Adrenal gland (tissue), 12 donors: ENCODE results near the gene PARP2. TPM values are rescaled to one million over a fixed set of nuclear protein-coding genes. Genes with fewer than 3 reads are reported as not detected.
"Not testable (repeated sequence)": the region's sequence is repeated elsewhere in the genome, so short reads cannot be mapped to it uniquely, and the experiment has no call there.

Experiments used
- DNase-seq, 7 donors: peaks; one replicate each; pipeline ENCODE4 v3.0.0-alpha.2; 2019 to 2020
- H3K27ac ChIP-seq, 5 donors: fragments of 200-600 bp; sonication (generic) in 4 of 5; 1 replicate in 3 of 5; 2 replicates in 2 of 5; pipeline versions ENCODE4 v1.5.1 to v1.8.0; 2016 to 2020; ENCODE audit warnings: mild to moderate bottlenecking in 1 of 5
- H3K27me3 ChIP-seq: fragments of 200-600 bp; 2 replicates; pipeline ENCODE4 v1.8.0; 2021
- H3K36me3 ChIP-seq, 2 donors: fragments of 200-600 bp; replicated peaks in 1 of 2; 1 replicate in 1 of 2; 2 replicates in 1 of 2; pipeline versions ENCODE4 v1.5.1 to v1.8.0; 2018 to 2022
- H3K4me1 ChIP-seq, 2 donors: fragments of 200-600 bp; replicated peaks in 1 of 2; 1 replicate in 1 of 2; 2 replicates in 1 of 2; pipeline versions ENCODE4 v1.5.1 to v1.8.0; 2018 to 2021
- H3K4me3 ChIP-seq, 4 donors: fragments of 200-600 bp; sonication (generic) in 3 of 4; one replicate each; pipeline ENCODE4 v1.5.1; 2016 to 2018
- H3K9me3 ChIP-seq, 3 donors: fragments of 200-600 bp; sonication (generic) in 1 of 3; replicated peaks in 1 of 3; 1 replicate in 2 of 3; 2 replicates in 1 of 3; pipeline versions ENCODE4 v1.5.1 to v1.8.0; 2016 to 2021
- POLR2A ChIP-seq, 2 donors: fragments of 450-650 bp; IDR thresholded peaks; one replicate each; pipeline ENCODE4 v1.6.1; 2017; ENCODE audit warnings: antibody characterized with exemption in 2 of 2, mild to moderate bottlenecking in 2 of 2, moderate library complexity in 1 of 2
- WGBS, 4 donors: extraction: QIAGEN DNeasy Blood & Tissue Kit in 2 of 4; methylation state at CpG; one replicate each; pipeline versions ENCODE4 v1.1.5 to v1.1.7; 2013 to 2017; 5-methylcytosine and 5-hydroxymethylcytosine counted together
- intact Hi-C, 2 donors: fragments of 100-400 bp; cut with DNase I; formaldehyde crosslinking; loops; one replicate each; pipeline versions ENCODE4 v1.14.1 to v1.15.0; 2022 to 2023
- polyA plus RNA-seq, 3 donors: library from polyadenylated mRNA; stranded (reverse); fragments of 200-250 nt in 2 of 3; fragments of 350-450 nt in 1 of 3; fragmentation: Illumina TruSeq in 1 of 3; extraction: RNeasy Lipid Tissue Mini Kit (QIAGEN cat#74804) in 1 of 3; gene quantifications; one replicate each; pipeline ENCODE4 v1.2.3, GENCODE V29; 2013 to 2014
- total RNA-seq, 9 donors: library from RNA; depleted of rRNA in 4 of 9; stranded (reverse); fragments of >200 nt in 4 of 9; fragments of 120-200 nt in 1 of 9; fragmentation: NEBNext Ultra II Directional in 1 of 9; extraction: Animal tissue kit (Norgen Biotek cat#: 25700) in 1 of 9; gene quantifications; one replicate each; pipeline versions ENCODE4 v1.1.0 to v1.2.4, GENCODE V29; 2013 to 2023
- TF ChIP-seq, protein P1 (sequence below), 6 experiments: fragments of 450-650 bp in 4 of 6; fragments of 200-600 bp in 2 of 6; sonication (generic) in 1 of 6; IDR thresholded peaks; 1 replicate in 5 of 6; 2 replicates in 1 of 6; pipeline versions ENCODE4 v1.5.1 to v1.8.0; 2016 to 2021; ENCODE audit warnings: antibody characterized with exemption in 6 of 6, mild to moderate bottlenecking in 2 of 6, moderate library complexity in 1 of 6
- donor health status: healthy with polysubstance abuse.
- donor health status: Bipolar disorder and iron deficiency.
- donor health status: DM: yes; HTN: yes; CAD: no.
- donor health status: DM: no; HTN: no; CAD: no.
- donor health status: DM: no; HTN: no; CAD: no.
- donor health status: DM: yes; HTN: yes; CAD: no.

The PARP2 gene
- total and polyA plus RNA-seq, 12 donors = 8.5 to 55.2 (median 24.4) TPM

DNA sequence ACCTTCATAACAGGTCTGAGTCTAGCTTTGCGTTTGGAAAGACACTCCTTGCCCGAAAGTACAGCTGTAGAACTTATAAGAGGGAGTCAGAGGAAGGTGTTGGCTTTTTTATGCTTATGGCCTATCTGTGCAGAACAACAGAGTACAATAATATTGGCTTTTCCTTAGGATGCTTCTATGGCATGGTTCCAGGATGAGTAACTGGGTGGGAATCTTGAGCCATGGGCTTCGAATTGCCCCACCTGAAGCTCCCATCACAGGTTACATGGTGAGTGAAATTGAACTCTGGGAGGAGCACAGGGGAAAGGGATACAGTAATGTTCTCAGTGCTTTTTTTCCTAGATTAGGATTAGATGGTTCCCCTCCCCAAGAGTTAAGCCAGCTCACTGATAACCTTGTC is 13.0 kb downstream of the PARP2 start:
- H3K36me3 ChIP-seq = peaks cover 0 to 75% of the 10 kb centered on the region in 2 donors
- TF ChIP-seq, protein P1, sequence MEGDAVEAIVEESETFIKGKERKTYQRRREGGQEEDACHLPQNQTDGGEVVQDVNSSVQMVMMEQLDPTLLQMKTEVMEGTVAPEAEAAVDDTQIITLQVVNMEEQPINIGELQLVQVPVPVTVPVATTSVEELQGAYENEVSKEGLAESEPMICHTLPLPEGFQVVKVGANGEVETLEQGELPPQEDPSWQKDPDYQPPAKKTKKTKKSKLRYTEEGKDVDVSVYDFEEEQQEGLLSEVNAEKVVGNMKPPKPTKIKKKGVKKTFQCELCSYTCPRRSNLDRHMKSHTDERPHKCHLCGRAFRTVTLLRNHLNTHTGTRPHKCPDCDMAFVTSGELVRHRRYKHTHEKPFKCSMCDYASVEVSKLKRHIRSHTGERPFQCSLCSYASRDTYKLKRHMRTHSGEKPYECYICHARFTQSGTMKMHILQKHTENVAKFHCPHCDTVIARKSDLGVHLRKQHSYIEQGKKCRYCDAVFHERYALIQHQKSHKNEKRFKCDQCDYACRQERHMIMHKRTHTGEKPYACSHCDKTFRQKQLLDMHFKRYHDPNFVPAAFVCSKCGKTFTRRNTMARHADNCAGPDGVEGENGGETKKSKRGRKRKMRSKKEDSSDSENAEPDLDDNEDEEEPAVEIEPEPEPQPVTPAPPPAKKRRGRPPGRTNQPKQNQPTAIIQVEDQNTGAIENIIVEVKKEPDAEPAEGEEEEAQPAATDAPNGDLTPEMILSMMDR (IDR thresholded peaks at IDR 0.05) = no peak
- TF ChIP-seq POLR2A (IDR thresholded peaks at IDR 0.05) = no peak
- no peaks in the 10 kb centered on the region for H3K4me1 ChIP-seq
- H3K27ac ChIP-seq = no peak overlapping the region
- H3K27me3 ChIP-seq = no peaks in the 10 kb centered on the region
- 75 to 93% (median 81%) methylated on average over 3 of the region's 3 CpGs for WGBS, 4 donors
- H3K9me3 ChIP-seq = no peaks in the 10 kb centered on the region
- no peak overlapping the region for H3K4me3 ChIP-seq
- intact Hi-C loops = loop anchor here in 1 of 2 donors (10.0 kb wide), 1 partner anchor 48 kb away; no protein-coding TSS in a partner anchor
- no peak for DNase-seq

DNA sequence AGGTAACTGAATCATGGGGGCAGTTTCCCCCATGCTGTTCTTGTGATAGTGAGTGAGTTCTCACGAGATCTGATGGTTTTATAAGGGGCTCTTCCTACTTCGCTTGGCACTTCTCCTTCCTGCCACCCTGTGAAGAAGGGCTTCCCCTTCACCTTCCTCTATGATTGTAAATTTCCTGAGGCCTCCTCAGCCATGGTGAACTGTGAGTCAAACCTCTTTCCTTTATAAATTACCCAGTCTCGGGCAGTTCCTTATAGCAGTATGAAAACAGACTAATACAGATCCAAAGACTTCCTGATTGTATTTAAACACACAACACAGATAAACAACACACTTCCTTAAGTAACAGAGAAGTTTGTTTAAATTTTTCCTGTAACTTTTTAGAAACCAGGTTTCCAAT is 15.0 kb downstream of the PARP2 start:
- intact Hi-C loops = loop anchor here in 1 of 2 donors (10.0 kb wide), 1 partner anchor 46 kb away; no protein-coding TSS in a partner anchor

DNA sequence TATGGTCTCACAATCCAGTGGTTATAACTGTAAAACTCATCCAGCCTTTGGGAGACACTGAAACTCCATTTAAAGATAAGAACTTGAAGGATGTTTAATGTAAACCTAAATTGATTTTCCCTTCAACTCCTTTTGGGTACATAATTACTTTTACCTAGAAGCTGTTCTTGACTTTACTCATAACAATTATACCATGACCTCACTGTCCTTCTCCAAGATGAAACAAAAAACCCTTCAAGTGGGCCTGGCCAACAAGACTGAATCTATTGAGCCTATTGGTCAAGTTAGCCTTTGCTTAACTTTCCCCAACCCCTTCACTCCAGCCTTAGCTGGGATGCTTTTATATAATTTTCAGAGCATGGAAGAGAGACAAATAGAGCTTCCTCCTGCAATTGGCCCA is 22.5 kb downstream of the PARP2 start:
- H3K27ac ChIP-seq = no peak overlapping the region
- intact Hi-C loops = no loop called here
- no peaks in the 10 kb centered on the region for H3K9me3 ChIP-seq
- no peaks in the 10 kb centered on the region for H3K4me1 ChIP-seq
- H3K36me3 ChIP-seq = peaks cover 0 to 60% of the 10 kb centered on the region in 2 donors
- no peak overlapping the region for H3K4me3 ChIP-seq
- TF ChIP-seq POLR2A (IDR thresholded peaks at IDR 0.05) = no peak
- TF ChIP-seq, protein P1 (IDR thresholded peaks at IDR 0.05) = no peak
- DNase-seq = no peak
- no peaks in the 10 kb centered on the region for H3K27me3 ChIP-seq

More for the DNA sequence above, 15.0 kb downstream of the PARP2 start:
- H3K36me3 ChIP-seq = peaks cover 0 to 58% of the 10 kb centered on the region in 2 donors
- WGBS, 4 donors = 65 to 84% (median 72%) methylated on average over 3 of the region's 3 CpGs
- H3K4me1 ChIP-seq, H3K4me3 ChIP-seq, H3K27me3 ChIP-seq, DNase-seq, H3K9me3 ChIP-seq, H3K27ac ChIP-seq: not testable (repeated sequence)

DNA sequence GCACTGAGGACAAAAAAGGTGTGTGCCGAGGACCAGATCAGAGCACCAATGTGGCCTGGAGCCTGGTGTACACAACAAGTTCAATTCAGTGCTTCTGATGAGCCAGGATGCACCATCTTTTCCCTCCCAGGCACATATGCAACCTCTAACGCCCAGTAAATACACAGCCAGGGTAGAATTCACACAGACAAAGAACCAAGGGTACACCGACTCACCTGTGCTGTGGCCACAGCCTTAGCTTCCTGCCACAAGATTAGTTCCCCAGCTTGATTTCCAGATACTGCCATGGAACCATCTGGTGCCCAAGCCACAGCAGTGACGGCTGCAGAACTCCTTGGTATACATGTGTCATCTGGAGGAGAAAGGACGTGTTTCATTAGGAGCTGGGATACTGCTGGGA is 29.4 kb downstream of the PARP2 start:
- Histone ChIP-seq H3K4me1 (no peaks in the 10 kb centered on the region), H3K36me3 (peaks cover 0 to 96% of the 10 kb centered on the region in 2 donors), H3K9me3 (no peaks in the 10 kb centered on the region), H3K4me3 (no peak overlapping the region), H3K27me3 (no peaks in the 10 kb centered on the region), H3K27ac (no peak overlapping the region)
- 71 to 92% (median 87%) methylated on average over 4 to 5 of the region's 5 CpGs for WGBS, 4 donors
- no peak for TF ChIP-seq POLR2A (IDR thresholded peaks at IDR 0.05)
- TF ChIP-seq, protein P1 (IDR thresholded peaks at IDR 0.05) = no peak
- intact Hi-C loops = no loop called here
- no peak for DNase-seq

DNA sequence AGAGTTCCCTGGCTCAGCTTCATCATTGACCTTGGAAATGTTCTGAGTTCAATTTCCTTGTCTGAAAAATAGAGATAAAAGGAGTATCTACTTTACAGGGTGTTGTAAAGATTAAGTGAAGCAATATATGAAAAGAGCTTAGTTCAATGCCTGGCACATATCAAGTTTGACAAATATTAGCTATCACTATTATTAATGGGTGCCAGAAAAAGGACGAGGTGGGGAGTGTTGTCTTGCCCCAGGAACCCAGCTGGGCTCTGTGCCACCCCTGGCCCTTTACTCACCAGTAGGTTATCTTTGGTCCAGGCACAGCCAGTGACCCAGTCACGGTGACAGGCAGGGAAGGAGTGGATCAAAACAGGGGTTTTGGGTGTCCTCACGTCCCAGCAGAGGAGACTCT is 32.0 kb downstream of the PARP2 start:
- Histone ChIP-seq H3K36me3 (peaks cover 0 to 96% of the 10 kb centered on the region in 2 donors), H3K4me3 (no peak overlapping the region), H3K4me1 (no peaks in the 10 kb centered on the region), H3K27me3 (no peaks in the 10 kb centered on the region), H3K27ac (no peak overlapping the region), H3K9me3 (no peaks in the 10 kb centered on the region)
- 43 to 60% (median 50%) methylated on average over 3 of the region's 3 CpGs for WGBS, 4 donors
- TF ChIP-seq, protein P1 (IDR thresholded peaks at IDR 0.05) = no peak
- no peak for TF ChIP-seq POLR2A (IDR thresholded peaks at IDR 0.05)
- intact Hi-C loops = no loop called here
- DNase-seq = peak in 3 of 7 donors; percentile 10 to 22 (median 19)
